ENCODE measurements around the gene CAPZA2.

- TF ChIP-seq ZNF8 (CRISPR knock-in tag; IDR thresholded peaks at IDR 0.05), result no peak
- no peak for TF ChIP-seq ARNTL (CRISPR knock-in tag; IDR thresholded peaks at IDR 0.05; ENCODE audit: borderline replicate concordance, low read depth)
- no peak for TF ChIP-seq ZFP30 (CRISPR knock-in tag; IDR thresholded peaks at IDR 0.05)
- no peak for TF ChIP-seq ZNF70 (CRISPR knock-in tag; IDR thresholded peaks at IDR 0.05)
- no peak for TF ChIP-seq TCF4 (CRISPR knock-in tag; IDR thresholded peaks at IDR 0.05; ENCODE audit: borderline replicate concordance)
- no peak for TF ChIP-seq CSDC2 (CRISPR knock-in tag; IDR thresholded peaks at IDR 0.05)
- TF ChIP-seq ZNF565 (CRISPR knock-in tag; conservative IDR thresholded peaks at IDR 0.05; ENCODE audit: low read depth), result no peak
- TF ChIP-seq RARB (CRISPR knock-in tag; IDR thresholded peaks at IDR 0.05), result no peak
- no peak for TF ChIP-seq TSHZ2 (CRISPR knock-in tag; IDR thresholded peaks at IDR 0.05)
- TF ChIP-seq CSRNP3 (CRISPR knock-in tag; IDR thresholded peaks at IDR 0.05), result no peak
- TF ChIP-seq PATZ1 (CRISPR knock-in tag; IDR thresholded peaks at IDR 0.05; ENCODE audit: borderline replicate concordance), result no peak
- no peak for TF ChIP-seq ZFP3 (CRISPR knock-in tag; IDR thresholded peaks at IDR 0.05)
These were observed 49.5 kb upstream of the CAPZA2 start for GRCh38 chr7:116812860-116813259.

Data from SK-N-SH treated with all-trans-retinoic acid at 6 μM for 48 hours (cell line).